ENCODE data around the gene MROH9.

Gene MROH9

DNA sequence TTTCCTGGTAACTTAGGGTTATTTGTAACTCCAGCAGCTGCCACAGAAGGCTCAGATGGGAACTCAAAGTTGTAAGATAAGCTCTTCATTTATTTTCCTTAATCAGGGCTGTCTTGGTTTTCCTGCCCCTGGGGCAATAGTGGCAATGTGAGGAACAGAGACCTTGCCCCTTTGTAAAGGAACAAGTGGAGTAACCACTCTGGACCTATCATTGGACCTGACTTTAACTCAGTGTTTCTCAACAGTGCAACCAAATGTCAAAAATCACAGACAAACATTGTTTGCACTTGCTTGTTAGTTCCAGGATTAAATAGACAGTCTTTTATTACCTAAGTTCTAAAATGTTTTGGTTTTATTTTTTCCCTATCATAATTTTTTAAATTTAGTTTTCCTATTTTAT lies 152.6 kb downstream of the MROH9 start:
- DNase-seq = no peak

- DNase-seq = no peak
These were observed 155.3 kb downstream of the MROH9 start, which contains the start of gene FMO3 for GRCh38 chr1:171090604-171091003. TSS of gene FMO3 (plus strand) at chr1:171090905. CDS start at chr1:171092659, 1,754 bp downstream.

DNA sequence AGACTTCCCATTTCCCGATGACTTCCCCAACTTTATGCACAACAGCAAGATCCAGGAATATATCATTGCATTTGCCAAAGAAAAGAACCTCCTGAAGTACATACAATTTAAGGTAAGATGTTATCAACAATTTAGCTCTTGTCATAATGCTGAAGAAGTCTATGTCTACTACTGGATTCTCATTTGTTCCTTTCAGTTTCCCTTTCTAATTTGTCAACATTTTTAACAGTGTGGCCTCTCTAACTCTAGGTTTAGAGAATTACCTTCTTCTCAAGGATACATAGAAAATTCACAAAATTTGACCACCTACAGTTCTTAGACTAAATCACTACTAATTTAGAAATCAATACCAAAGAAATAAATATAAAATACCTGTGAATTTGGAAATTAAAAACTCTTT lies 168.5 kb downstream of the MROH9 start:
- DNase-seq = no peak

DNA sequence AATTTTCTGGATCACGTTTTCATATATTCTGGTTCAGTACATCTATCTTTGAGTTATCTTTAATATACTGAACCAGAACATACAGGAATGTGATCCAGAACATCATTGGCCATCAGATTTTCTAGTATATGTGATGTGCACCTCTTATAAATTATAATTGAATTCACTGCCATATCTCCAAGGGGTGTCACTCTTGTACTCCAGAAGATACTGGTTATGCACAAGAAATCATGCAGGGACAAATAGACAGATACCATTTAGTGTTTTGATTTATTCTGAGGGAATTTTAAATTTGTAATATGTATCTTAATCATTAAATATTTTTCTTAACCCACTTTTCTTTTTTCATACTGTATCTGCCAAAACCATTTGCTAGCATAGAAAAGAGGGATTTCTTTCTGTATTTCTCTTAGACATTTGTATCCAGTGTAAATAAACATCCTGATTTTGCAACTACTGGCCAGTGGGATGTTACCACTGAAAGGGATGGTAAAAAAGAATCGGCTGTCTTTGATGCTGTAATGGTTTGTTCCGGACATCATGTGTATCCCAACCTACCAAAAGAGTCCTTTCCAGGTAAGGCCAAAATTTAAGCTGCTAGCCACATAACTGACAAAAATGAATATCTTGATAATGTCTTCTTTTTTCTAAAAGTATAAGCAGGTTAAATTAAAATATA lies 172.1 kb downstream of the MROH9 start:
- no peak for DNase-seq

DNA sequence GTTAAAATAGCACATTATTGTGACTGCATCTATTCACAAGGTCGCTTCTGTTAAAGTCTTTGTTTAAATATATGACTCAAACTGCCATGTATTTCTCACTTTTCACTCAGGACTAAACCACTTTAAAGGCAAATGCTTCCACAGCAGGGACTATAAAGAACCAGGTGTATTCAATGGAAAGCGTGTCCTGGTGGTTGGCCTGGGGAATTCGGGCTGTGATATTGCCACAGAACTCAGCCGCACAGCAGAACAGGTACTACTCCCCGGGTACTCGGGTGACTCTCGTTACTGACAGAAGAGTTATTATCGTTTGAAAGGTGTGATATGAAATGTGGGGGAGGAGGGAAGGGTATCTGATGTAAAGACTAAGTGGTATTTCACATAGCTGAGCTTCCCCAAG lies 172.6 kb downstream of the MROH9 start:
- DNase-seq = no peak

- DNase-seq = no peak
These were observed 174.6 kb downstream of the MROH9 start for GRCh38 chr1:171109966-171110365.

DNA sequence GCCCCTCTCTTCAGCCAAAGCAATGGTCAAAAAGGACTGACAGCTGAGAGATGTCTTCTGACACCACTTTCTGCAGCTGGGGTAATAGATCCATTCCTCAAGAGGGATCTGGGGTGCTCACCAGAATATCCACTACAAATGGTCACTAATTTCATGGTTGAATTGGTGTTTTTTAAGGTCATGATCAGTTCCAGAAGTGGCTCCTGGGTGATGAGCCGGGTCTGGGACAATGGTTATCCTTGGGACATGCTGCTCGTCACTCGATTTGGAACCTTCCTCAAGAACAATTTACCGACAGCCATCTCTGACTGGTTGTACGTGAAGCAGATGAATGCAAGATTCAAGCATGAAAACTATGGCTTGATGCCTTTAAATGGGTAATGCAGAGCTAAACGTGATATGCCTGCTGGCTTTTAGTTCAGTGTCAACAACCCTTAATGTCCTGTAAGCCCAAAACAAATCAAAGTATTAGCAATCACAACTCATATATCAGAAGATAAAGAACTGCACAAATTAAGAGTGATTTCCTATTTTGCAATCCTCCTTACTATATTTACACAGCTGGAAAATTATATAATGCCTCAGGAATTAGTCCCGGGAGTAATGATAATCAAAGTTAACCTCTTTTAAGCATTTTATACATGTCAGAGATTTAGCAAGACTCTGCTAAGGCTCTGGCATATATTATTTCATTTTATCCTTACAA lies 175.4 kb downstream of the MROH9 start:
- no peak for DNase-seq

DNA sequence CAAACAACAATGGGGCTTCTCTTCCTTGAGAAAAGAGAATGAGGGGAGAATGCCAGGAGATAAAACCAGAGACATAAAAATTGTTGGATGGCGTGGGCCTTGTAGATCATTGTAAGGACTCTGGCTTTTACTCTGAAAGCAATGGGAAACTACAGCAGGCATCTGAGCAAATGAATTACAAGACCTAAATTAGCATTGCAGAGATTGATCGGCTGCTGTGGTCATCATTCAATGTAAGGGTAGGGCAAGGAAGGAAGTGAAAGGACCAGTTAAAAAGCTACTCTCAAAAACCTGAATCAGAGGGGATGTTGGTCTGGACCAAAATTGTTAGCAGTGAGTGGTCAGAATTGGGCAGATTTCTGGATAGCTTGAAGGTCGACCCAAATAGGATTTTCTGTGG lies 176.8 kb downstream of the MROH9 start:
- no peak for DNase-seq

DNA sequence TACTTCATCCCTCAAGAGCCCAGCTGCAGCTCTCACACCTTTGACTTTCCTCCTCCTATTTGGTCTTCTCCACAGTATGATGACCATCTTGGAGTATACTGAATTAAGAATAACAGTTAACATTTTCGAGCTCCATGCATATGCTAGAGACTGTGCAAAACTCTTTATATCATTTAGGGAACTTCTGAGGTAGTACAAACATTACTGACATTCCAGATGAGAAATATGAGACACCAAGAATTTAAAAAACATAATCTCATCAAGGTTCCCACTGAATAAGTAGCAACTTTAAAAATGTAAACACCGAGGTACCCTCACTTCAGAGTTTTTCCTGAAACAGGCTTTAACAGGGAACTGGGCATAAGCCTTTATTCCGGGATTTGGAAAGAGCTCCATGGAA lies 178.0 kb downstream of the MROH9 start:
- DNase-seq = no peak
